Germinal center (tissue), 1 donor: ENCODE results near the gene TMC8.
A peak's percentile ranks its signal among the peaks of the same experiment; 100 is the strongest.
"Not testable (repeated sequence)": the region's sequence is repeated elsewhere in the genome, so short reads cannot be mapped to it uniquely, and the experiment has no call there.

ENCODE experiments used
- DNase-seq: peaks from one replicate; pipeline ENCODE4 v3.0.0; 2012; ENCODE audit warnings: mixed read lengths, low spot score

The TMC8 gene

DNA sequence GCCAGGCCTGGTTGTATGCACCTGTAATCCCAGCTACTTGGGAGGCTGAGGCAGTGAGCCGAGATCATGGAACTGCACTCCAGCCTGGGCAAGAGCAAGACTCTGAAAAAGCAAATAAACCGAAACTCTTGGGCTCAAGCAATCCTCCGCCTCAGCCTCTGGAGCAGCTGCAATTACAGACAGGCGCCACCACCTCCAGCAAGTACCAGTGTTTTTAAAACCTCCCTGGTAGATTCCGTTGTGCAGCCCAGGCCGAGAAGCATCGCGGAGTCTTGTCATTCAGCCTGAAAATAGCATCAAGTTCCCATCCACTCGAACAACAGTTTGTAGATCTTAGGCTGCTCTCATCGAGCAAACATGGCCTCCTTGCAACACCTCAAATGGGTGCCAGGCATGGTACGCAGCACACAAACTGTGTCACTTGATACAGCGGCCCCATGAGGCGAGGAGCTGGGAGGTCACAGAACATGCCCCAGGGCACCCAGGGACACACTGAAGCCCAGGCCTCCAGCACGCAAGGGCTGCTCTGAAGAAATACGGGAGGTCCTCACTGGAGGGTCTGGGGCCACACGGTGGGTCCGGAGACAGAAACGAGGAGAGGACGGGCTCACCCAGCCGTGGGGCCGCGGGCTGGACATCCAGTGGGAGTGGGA lies 20.1 kb upstream of the TMC8 start:
- no peak for DNase-seq

- DNase-seq: no peak
These were observed 19.4 kb upstream of the TMC8 start for GRCh38 chr17:78111016-78111726.

DNA sequence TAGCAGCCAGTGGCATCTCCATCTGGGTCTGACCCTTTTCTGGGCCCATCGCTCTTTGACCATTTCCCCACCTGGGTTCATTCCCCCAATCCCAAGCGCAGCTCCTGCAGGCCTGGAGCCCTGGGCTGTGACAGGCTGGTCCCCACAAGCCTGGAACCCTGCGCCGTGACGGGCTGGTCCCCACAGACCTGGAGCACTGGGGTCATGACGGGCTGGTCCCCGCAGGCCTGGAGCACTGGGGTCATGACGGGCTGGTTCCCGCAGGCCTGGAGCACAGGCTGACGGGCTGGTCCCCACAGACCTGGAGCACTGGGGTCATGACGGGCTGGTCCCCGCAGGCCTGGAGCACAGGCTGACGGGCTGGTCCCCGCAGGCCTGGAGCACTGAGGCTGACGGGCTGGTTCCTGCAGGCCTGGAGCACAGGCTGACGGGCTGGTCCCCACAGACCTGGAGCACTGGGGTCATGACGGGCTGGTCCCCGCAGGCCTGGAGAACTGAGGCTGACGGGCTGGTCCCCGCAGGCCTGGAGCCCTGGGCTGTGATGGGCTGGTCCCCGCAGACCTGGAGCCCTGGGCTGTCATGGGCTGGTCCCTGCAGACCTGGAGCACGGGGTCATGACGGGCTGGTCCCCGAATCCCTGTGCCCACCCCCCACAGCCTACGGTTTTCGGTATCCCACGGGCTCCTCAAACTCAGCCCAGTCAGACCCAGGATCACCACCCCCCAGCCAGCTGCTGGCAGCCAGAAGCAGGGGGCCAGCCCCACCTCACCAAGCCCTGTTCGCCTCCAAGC lies 18.6 kb upstream of the TMC8 start:
- no peak for DNase-seq

- peak; percentile 86 for DNase-seq
These were observed 17.8 kb upstream of the TMC8 start for GRCh38 chr17:78112518-78113471.

- DNase-seq: no peak
These were observed 16.5 kb upstream of the TMC8 start for GRCh38 chr17:78113804-78114785.

GRCh38 chr17:78114831-78115723 lies 15.5 kb upstream of the TMC8 start:
- DNase-seq: no peak

DNA sequence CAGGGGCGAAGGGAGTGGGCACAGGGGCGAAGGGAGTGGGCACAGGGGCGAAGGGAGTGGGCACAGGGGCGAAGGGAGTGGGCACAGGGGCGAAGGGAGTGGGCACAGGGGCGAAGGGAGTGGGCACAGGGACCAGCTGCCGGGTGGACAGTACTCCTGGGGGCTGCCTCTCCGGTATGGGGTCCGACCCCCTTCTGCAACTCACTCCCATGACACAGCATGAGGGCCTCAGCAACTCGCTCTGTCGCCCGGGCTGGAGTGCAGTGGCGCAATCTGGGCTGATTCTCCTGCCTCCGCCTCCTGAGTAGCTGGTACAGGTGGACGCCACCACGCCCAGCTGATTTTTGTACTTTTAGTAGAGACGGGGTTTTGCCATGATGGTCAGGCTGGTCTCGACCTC lies 14.8 kb upstream of the TMC8 start:
- not testable (repeated sequence) for DNase-seq

- DNase-seq: no peak
These were observed 14.2 kb upstream of the TMC8 start for GRCh38 chr17:78116411-78116810.

DNA sequence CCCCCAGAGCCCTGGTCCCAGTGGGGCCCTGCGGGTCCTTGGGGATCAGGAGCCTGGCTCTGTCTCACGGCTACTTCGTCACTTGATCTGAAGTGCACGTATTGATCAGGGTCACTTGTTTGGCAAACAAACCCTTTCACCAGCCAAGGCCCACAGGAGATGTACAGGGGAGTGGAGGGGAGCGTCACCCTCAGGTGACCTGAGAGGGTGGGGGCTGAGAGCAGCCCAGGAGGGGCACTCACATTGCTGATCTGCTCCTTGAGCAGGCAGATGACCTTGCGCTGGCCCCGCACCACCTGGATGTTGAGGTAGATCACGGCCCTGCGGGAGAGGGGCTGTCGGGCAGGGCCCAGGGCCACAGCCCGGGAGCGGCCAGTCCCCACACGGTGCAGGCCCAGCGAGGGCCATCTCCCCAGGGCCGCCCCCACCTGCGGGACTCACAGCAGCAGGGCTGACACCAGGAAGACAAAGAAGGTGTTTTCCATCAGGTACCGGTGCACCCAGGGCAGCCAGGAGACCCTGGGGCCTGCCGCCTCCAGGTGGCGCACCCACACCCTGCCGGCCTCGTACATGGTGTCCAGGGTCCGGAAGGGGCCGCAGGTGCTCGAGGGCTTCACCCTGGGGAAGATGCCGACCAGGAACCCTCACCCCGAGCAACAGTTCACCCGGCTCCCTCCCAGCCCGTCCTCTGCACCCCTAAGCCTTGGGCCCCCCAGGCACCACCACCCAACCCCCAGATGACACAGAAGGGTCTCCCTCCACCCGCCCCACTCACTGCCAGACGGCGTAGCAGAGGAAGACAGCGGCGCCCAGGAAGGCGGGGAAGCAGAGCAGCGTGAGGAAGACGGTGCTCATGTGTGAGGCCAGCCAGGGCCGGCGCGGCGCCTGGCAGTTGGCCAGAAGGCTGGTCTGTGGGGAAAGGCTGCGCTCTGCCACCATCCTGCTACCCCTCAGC lies 13.3 kb upstream of the TMC8 start:
- no peak for DNase-seq

DNA sequence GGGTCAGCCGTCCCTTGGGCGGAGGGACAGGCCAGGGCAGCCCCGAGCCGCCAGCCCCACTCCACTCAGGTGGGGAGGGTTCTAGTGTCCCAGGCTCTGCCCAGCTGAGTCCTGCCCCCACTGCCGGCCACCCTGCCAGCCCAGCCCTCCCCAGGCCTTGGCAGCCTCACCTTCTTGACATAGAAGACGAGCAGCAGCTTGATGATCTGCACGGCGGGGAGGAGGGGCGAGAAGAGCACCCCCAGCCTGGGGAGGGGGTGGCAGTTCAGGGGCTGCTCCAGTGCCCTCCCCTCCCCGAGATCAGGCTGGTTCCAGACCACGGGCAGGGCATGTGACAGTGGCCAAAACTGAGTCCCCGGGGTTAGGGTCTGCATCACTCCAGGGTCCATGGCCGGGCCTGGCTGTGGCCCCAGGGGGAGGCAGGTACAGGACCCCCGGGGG lies 11.8 kb upstream of the TMC8 start:
- no peak for DNase-seq

DNA sequence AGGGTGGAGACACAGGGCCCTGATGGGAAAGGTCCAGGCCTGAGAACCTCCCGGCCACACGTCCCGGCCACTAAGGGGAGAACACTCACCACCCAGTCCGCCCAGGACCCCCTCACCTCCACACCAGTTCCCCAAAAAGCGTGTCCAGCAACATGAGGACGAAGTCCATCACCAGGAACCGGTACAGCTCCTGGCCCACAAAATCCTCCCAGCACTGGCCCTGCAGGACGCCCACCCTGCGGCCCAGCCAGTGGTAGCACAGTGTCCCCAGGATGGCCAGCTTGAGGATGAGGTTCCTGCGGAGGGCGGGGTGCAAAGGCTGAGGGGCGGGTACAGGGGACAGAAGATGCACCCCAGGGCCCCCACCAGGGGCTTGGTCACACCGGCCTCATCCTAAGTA lies 10.0 kb upstream of the TMC8 start:
- no peak for DNase-seq

- no peak for DNase-seq
These were observed 9.4 kb upstream of the TMC8 start for GRCh38 chr17:78120971-78121800.

DNA sequence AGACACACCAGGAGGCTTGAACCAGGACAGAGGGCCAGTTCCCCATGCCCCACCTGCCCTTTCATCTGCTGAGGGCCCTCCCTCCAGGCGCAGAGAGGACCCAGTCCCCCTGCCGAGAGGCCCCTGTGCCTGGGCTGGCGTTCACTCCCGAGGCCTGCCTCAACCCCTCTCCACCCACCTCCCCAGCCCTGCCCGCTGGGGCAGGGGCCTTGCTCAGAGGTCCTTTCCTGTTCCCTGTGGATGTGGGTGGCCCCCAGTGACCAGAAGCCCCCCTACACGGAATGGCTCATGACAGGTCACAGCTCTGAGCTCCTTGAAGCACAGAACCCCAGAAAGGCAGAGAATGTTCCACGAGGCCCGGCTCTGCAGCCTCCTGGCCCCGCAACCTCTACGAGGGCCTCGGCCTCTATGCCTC lies 8.8 kb upstream of the TMC8 start:
- DNase-seq: no peak

DNA sequence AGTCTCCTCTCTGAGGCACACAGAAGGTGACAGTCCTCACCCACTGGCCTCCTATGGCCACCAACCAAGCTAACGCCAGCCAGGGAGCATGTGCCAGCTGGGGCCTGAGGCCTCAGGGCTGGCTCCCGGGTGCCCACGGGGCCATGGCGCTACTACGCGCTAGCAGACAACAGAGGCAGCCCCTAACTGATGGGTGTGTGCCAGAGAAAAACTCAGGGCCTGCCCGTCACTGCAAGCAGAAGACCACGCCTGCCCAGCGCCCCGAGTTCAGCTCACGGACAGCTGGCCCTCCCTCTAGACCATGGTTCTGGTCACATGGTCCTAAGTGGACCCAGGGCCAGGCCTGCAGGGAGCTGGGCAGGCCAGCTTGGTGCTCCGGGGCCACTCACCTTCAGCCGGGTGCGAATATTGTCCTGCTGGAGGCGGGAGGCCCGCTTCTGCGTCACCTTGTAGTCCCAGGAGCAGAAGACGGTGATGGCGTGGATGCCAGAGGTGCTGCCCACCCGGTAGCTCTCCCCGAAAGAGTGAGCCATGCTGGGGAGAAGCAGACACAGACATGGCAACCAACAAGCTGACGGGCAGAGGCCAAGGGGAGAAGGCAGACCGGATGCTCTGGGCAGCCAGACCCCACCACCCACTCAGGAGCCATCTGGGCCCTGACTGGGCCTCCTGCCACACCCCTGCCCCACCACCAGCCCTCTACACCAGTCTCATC lies 8.2 kb upstream of the TMC8 start:
- DNase-seq: no peak

GRCh38 chr17:78122931-78123249 lies 7.7 kb upstream of the TMC8 start:
- no peak for DNase-seq

- no peak for DNase-seq
These were observed 7.2 kb upstream of the TMC8 start for GRCh38 chr17:78123258-78123929.
